Measurements from ENCODE around the gene KDM7A. TPM values are rescaled to one million over a fixed set of nuclear protein-coding genes. Genes with fewer than 3 reads are reported as not detected.

The KDM7A gene
- polyA plus RNA-seq, 1 of the 3 experiments (the other 2 are of a cell fraction), result 0.94 TPM

DNA sequence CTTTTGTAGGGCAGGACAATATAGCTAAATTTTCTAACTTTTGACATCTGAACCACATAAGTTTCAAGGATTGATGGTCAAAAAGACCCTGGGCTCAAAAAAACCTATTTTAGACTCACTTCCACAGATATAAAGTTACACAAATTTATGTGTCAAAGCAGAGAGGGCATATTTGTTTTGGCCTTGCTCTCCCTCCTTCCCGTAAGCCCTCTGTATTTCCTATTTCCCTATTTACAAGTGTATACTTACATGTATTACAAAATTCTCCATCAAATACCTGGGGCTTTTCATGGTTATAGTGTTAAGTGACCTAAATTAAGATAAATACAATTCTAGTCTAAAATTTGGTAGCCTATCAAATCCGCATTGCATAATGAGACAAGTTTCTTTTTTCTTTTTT lies 2.6 kb downstream of the KDM7A start:
- Histone ChIP-seq H2AFZ (ENCODE audit: low read depth) (no peak overlapping the region), H3K4me2 (0 out of 2 replicates have a peak overlapping the region, but pooled peaks have one; percentile 99), H4K20me1 (ENCODE audit: insufficient read depth) (no peaks in the 10 kb centered on the region; the same call in 1 of the 2 replicates), H3F3A (replicated peaks; ENCODE audit: insufficient read depth) (peaks cover 11% of the 10 kb centered on the region), H3K9me3 (no peaks in the 10 kb centered on the region), H3K4me1 (ENCODE audit: control insufficient read depth in 1 of 2, insufficient read depth in 2 of 2, low read depth in 1 of 2, low read length in 1 of 2) (no peaks in the 10 kb centered on the region), H3K36me3 (replicated peaks in 1 of 2; ENCODE audit: control insufficient read depth in 1 of 2, insufficient read depth in 2 of 2, low read length in 1 of 2) (no peaks in the 10 kb centered on the region), H3K9ac (no peak overlapping the region), H3K79me2 (ENCODE audit: insufficient read depth) (peaks cover 41% of the 10 kb centered on the region), H3K27ac (ENCODE audit: low read depth in 2 of 2, low read length in 1 of 2) (no peak overlapping the region), H3K9me2 (no peaks in the 10 kb centered on the region), H3K4me3 (ENCODE audit: low read depth in 2 of 2, low read length in 1 of 2) (no peak overlapping the region), H3K27me3 (ENCODE audit: insufficient read depth) (no peaks in the 10 kb centered on the region; the same call in 1 of the 2 replicates)
- DNase-seq, result no peak
- no peak for TF ChIP-seq TCF12 (IDR thresholded peaks at IDR 0.05)
- no peak for TF ChIP-seq RCOR1 (IDR thresholded peaks at IDR 0.05; ENCODE audit: low read length)
- TF ChIP-seq POLR2AphosphoS5 (IDR thresholded peaks at IDR 0.05; ENCODE audit: low read depth, low read length), result no peak
- no peak for TF ChIP-seq FOSL2 (IDR thresholded peaks at IDR 0.05; ENCODE audit: borderline replicate concordance, low read depth)
- no peak for TF ChIP-seq IRF3 (IDR thresholded peaks at IDR 0.05; ENCODE audit: low read depth, low read length)
- TF ChIP-seq REST (IDR thresholded peaks at IDR 0.05; ENCODE audit: low read depth, low read length), result no peak
- CTCF ChIA-PET, result interaction anchor here (0.6 to 2.3 kb wide), 7 partner anchors 23 to 438 kb away, joined by 3 to 8 read pairs (median 3); no protein-coding TSS in a partner anchor
- POLR2A ChIA-PET, result no interaction called here
- WGBS (ENCODE audit: low lambda C conversion rate), result 93% methylated on average over 2 of the region's 2 CpGs

DNA sequence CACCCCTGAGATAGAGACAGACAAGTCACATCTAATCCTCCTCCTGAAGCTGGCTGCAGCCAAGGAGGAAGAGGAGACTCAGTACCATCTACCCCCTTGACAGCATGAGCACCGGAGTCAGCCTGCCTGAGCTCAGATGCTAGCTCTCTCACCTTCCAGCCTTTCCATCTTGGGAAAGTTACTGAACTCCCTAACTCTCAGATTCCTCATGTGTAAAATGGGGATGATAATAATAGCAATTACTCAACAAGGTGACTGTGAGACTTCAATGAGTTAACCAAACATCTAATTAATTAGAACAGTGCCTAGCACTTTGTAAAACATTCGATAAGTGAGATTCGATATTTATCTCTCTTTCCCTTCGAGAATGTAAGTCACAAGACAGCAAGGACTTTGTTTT lies 6.4 kb downstream of the KDM7A start:
- DNase-seq, result no peak
- Histone ChIP-seq H3K36me3 (replicated peaks in 1 of 2; ENCODE audit: control insufficient read depth in 1 of 2, insufficient read depth in 2 of 2, low read length in 1 of 2) (no peaks in the 10 kb centered on the region), H3K4me2 (no peak overlapping the region), H3K9ac (no peak overlapping the region), H3K27ac (ENCODE audit: low read depth in 2 of 2, low read length in 1 of 2) (no peak overlapping the region), H3F3A (replicated peaks; ENCODE audit: insufficient read depth) (peaks cover 4% of the 10 kb centered on the region), H3K27me3 (ENCODE audit: insufficient read depth) (no peaks in the 10 kb centered on the region), H3K79me2 (ENCODE audit: insufficient read depth) (peaks cover 44% of the 10 kb centered on the region), H3K9me2 (no peaks in the 10 kb centered on the region), H3K4me1 (ENCODE audit: control insufficient read depth in 1 of 2, insufficient read depth in 2 of 2, low read depth in 1 of 2, low read length in 1 of 2) (no peaks in the 10 kb centered on the region), H3K4me3 (ENCODE audit: low read depth in 2 of 2, low read length in 1 of 2) (no peak overlapping the region), H3K9me3 (no peaks in the 10 kb centered on the region), H4K20me1 (ENCODE audit: insufficient read depth) (no peaks in the 10 kb centered on the region; the same call in 1 of the 2 replicates), H2AFZ (ENCODE audit: low read depth) (no peak overlapping the region)
- whole genome bisulfite sequencing (ENCODE audit: low lambda C conversion rate), result 91% methylated on average over 4 of the region's 4 CpGs
- CTCF ChIA-PET, result interaction anchor here (0.7 to 1.1 kb wide), 2 partner anchors 155 to 172 kb away, joined by 3 read pairs; no protein-coding TSS in a partner anchor
- POLR2A ChIA-PET, result no interaction called here
- TF ChIP-seq, protein P1, sequence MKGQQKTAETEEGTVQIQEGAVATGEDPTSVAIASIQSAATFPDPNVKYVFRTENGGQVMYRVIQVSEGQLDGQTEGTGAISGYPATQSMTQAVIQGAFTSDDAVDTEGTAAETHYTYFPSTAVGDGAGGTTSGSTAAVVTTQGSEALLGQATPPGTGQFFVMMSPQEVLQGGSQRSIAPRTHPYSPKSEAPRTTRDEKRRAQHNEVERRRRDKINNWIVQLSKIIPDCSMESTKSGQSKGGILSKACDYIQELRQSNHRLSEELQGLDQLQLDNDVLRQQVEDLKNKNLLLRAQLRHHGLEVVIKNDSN (IDR thresholded peaks at IDR 0.05; ENCODE audit: borderline replicate concordance, low read depth), result no peak
- TF ChIP-seq NRF1 (IDR thresholded peaks at IDR 0.05; ENCODE audit: low read depth, low read length), result no peak
